Measurements from ENCODE around the gene LGALS3BP.

DNA sequence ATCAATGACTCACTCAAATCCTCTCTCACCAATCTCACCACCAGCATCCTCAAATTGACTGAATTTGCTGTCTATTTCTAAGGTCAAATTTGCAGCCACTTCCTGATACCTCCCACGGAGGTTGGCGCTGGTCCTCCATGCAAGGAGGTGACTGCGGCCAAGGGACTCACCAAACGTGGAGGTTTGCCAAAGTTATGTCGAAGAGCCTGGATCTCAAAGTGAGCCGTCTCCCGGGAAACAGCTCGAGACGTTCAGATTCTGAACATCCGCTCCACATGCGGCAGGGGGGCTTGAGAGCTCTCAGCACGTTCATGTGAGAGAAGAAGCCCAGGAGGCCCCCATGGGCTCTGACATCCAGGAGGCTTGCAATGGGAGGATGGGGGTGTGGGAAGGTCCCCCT, 22.6 kb downstream of the LGALS3BP start:
- TF ChIP-seq POLR2A (IDR thresholded peaks at IDR 0.05) (no peak), EP300 (IDR thresholded peaks at IDR 0.05) (no peak), POLR2AphosphoS5 (IDR thresholded peaks at IDR 0.05) (no peak)
- TF ChIP-seq, protein P1, sequence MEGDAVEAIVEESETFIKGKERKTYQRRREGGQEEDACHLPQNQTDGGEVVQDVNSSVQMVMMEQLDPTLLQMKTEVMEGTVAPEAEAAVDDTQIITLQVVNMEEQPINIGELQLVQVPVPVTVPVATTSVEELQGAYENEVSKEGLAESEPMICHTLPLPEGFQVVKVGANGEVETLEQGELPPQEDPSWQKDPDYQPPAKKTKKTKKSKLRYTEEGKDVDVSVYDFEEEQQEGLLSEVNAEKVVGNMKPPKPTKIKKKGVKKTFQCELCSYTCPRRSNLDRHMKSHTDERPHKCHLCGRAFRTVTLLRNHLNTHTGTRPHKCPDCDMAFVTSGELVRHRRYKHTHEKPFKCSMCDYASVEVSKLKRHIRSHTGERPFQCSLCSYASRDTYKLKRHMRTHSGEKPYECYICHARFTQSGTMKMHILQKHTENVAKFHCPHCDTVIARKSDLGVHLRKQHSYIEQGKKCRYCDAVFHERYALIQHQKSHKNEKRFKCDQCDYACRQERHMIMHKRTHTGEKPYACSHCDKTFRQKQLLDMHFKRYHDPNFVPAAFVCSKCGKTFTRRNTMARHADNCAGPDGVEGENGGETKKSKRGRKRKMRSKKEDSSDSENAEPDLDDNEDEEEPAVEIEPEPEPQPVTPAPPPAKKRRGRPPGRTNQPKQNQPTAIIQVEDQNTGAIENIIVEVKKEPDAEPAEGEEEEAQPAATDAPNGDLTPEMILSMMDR (IDR thresholded peaks at IDR 0.05), result no peak
